Activated T-cell treated with anti-CD3 and anti-CD28 coated beads for 24 hours (primary cell): ENCODE results near the gene ORAI3.

Experiments used
- DNase-seq: peaks from one replicate; pipeline ENCODE4 v3.0.0-alpha.2; 2020; ENCODE audit warnings: low read depth

The ORAI3 gene

GRCh38 chr16:30971298-30971697 lies 22.4 kb downstream of the ORAI3 start:
- no peak for DNase-seq

- no peak for DNase-seq
These were observed 24.0 kb downstream of the ORAI3 start for GRCh38 chr16:30972872-30973271.

- DNase-seq = no peak
These were observed 25.5 kb downstream of the ORAI3 start for GRCh38 chr16:30974348-30974747.

DNA sequence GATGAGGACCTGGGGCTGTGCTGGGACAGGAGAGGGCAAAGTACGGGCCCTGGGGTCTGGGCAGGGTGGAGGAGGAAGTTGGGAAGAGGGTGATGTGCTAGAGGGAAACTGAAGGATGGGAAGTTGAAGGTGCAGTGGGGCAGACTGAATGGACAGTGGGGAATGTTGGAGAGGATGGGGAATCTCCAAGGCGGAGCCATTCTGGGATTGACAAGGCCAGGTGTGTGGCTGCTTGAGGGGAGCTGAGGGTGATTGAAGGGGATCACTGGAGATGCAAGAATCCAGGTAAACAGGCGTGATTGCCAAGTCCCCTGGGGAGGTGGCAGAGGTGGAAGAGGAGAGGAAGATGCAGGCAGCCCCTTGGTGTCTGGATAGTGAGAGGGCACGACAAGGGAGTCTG lies 27.6 kb downstream of the ORAI3 start:
- DNase-seq = no peak

DNA sequence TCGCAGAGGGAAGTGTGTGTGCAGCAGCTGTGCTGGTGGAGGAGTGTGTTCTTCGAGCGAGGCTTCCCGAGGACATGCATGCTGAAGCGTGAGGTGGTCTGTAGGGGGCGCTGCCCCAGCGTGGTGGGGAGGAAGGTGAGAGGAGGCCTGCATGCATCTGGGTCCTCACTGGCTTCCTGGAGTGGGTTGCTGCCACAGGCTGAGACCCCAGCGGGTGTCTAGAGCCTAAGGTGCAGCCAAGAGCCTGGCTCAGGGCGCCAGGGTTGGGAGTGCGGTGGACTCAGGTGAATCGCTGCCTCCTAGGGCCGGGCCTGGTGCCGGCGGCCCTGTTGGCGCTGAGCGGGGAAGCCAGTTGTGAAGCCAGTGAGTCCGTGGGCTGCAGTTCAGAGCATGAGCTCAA lies 28.6 kb downstream of the ORAI3 start:
- DNase-seq = no peak

DNA sequence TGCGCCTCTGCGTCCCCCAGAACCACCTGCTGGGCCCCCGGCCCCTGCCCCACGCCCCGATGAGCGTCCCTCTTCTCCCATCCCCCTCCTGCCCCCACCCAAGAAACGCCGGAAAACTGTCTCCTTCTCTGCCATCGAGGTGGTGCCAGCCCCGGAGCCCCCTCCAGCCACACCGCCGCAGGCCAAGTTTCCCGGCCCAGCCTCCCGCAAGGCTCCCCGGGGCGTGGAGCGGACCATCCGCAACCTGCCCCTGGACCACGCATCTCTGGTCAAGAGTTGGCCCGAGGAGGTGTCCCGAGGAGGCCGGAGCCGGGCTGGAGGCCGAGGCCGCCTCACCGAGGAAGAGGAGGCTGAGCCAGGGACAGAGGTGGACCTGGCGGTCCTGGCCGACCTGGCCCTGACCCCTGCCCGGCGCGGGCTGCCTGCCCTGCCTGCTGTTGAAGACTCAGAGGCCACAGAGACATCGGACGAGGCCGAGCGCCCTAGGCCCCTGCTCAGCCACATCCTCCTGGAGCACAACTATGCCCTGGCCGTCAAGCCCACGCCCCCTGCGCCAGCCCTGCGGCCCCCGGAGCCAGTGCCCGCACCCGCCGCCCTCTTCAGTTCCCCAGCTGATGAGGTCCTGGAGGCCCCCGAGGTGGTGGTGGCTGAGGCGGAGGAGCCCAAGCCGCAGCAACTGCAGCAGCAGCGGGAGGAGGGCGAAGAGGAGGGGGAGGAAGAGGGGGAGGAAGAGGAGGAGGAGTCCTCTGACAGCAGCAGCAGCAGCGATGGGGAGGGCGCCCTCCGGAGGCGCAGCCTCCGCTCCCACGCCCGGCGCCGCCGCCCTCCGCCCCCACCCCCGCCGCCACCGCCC lies 30.5 kb downstream of the ORAI3 start:
- no peak for DNase-seq

DNA sequence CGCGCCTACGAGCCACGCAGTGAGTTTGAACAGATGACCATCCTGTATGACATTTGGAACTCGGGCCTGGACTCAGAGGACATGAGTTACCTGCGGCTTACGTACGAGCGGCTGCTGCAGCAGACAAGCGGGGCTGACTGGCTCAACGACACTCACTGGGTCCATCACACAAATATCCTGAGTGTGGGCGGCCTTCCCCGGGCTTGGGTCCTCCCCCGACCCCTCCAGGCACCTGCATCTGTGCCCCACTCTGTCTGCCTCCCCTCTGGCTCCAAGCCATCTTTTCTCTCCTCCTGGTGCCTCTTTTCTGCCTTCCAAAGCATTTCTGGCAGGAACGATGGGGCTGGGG lies 31.1 kb downstream of the ORAI3 start:
- DNase-seq = no peak

DNA sequence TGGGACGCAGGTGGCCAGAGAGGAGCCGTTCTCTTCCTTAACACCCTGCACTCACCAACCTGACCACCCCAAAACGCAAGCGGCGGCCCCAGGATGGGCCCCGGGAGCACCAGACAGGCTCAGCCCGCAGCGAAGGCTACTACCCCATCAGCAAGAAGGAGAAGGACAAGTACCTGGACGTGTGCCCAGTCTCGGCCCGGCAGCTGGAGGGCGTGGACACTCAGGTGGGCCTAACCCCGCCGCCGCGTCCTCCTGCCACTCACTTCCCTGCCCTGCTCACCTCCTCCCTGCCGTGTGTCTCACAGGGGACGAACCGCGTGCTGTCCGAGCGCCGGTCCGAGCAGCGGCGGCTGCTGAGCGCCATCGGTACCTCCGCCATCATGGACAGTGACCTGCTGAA lies 31.6 kb downstream of the ORAI3 start:
- DNase-seq = no peak

- DNase-seq = no peak
These were observed 32.1 kb downstream of the ORAI3 start for GRCh38 chr16:30980959-30981358.

GRCh38 chr16:30982548-30983288 lies 33.9 kb downstream of the ORAI3 start:
- no peak for DNase-seq

DNA sequence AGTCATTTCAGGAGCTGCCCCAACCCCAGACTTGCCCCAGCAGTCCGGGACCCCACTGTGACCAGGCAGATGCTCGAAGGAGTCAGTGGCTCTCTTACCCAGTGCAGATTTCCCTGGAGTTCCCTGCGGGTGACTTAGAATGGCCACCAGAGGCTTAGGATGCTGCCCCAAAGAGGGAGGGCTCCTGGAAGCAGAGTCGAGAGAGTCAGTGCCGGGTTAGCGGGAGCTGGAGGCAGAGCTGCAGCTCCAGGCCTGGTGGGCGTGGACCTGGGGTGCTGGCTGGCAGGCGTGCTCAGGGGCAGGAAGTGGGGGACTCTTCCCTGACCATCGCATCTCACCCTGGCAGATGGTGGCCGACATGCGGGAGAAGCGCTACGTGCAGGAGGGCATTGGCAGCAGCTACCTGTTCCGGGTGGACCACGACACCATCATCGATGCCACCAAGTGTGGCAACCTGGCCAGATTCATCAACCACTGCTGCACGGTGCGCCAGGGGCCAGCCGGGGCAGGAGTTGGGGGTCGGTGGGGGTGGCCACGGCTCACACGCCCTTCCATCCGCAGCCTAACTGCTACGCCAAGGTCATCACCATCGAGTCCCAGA lies 34.5 kb downstream of the ORAI3 start:
- no peak for DNase-seq

DNA sequence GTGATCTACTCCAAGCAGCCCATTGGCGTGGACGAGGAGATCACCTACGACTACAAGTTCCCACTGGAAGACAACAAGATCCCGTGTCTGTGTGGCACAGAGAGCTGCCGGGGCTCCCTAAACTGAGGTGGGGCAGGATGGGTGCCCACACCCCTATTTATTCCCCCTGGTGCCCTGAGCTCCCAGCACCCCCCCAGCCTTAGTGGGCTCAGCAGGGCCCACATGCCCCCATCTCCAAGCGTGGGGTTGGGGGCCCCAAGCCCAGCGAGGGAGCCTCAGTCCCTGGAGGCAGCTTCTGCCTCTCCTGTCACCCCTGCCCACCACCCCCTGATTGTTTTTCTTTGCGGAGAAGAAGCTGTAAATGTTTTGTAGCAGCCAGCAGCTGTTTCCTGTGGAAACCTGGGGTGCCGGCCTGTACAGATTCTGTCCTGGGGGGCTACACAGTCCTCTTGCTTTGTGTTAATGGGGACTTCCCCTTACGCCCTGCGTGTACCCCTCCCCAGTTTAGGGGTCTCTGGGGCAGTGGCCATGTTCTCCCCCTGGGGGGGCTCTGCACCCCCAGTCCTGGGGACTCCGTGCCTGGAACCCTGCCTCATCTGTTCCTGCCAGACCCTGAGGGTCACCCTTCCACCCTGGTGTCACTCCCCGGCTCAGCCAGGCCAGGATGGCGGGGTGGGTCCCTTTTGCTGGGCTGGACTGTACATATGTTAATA lies 35.2 kb downstream of the ORAI3 start:
- DNase-seq = no peak

GRCh38 chr16:30984669-30985400 lies 36.0 kb downstream of the ORAI3 start, which contains the start of gene HSD3B7:
Gene HSD3B7 (plus strand): TSS chr16:30985207. CDS start chr16:30985659, 452 bp downstream.
- DNase-seq = peak; percentile 70

GRCh38 chr16:30985401-30986128 lies 36.7 kb downstream of the ORAI3 start:
- no peak for DNase-seq

DNA sequence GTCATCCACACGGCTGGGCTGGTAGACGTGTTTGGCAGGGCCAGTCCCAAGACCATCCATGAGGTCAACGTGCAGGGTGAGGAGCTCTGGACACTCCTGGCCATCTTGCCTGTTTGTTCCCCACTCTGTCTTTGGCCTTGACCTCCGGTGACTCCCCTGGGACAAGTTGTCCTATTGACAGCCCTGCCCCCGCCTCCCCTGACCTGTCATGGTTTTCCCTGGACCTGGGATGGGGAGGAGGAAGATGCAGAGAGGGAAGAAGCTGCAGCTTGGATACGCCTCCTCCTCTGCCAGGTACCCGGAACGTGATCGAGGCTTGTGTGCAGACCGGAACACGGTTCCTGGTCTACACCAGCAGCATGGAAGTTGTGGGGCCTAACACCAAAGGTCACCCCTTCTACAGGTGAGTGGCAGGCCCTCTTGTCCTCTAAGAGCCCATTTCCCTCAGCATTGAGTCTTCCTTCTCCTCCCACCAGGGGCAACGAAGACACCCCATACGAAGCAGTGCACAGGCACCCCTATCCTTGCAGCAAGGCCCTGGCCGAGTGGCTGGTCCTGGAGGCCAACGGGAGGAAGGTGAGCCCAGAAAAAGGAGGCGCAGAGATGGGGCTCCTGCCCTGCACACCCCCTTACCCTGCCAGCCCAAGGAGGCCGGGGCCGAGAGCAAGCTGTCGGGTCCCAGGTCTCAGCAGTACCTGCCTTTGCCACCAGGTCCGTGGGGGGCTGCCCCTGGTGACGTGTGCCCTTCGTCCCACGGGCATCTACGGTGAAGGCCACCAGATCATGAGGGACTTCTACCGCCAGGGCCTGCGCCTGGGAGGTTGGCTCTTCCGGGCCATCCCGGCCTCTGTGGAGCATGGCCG lies 37.5 kb downstream of the ORAI3 start:
- no peak for DNase-seq

- DNase-seq = no peak
These were observed 38.8 kb downstream of the ORAI3 start for GRCh38 chr16:30987581-30988190.

GRCh38 chr16:30989469-30990047 lies 40.7 kb downstream of the ORAI3 start:
- no peak for DNase-seq

- DNase-seq = no peak
These were observed 41.2 kb downstream of the ORAI3 start for GRCh38 chr16:30990105-30990504.

GRCh38 chr16:30991052-30991451 lies 42.2 kb downstream of the ORAI3 start:
- DNase-seq = no peak
